Activated gamma-delta T cell (primary cell): ENCODE data around the gene OGG1.

Source experiments
- DNase-seq: peaks from one replicate; lab custom pipeline; 2025; lab: John Stamatoyannopoulos, UW

Gene OGG1

GRCh38 chr3:9786209-9786739 is 36.5 kb downstream of the OGG1 start:
- no peak for DNase-seq

- DNase-seq: no peak
These were observed 37.3 kb downstream of the OGG1 start for GRCh38 chr3:9786825-9787669.

GRCh38 chr3:9787714-9788113 is 38.0 kb downstream of the OGG1 start:
- DNase-seq: no peak

GRCh38 chr3:9791127-9791526 is 41.4 kb downstream of the OGG1 start:
- no peak for DNase-seq

GRCh38 chr3:9791790-9792404 is 42.1 kb downstream of the OGG1 start:
- DNase-seq: no peak

GRCh38 chr3:9792405-9793160 is 42.8 kb downstream of the OGG1 start, which contains the start of the genes ARPC4 and TADA3:
Gene ARPC4 (plus strand): TSS chr3:9793082. CDS start chr3:9793122, 40 bp downstream.
Gene TADA3 (minus strand): TSS chr3:9792473. CDS start chr3:9791466, 1,007 bp downstream.
- DNase-seq: peak; percentile 80

- no peak for DNase-seq
These were observed 43.5 kb downstream of the OGG1 start for GRCh38 chr3:9793161-9793781.

- no peak for DNase-seq
These were observed 44.6 kb downstream of the OGG1 start for GRCh38 chr3:9794400-9794799.

GRCh38 chr3:9795207-9795606 is 45.5 kb downstream of the OGG1 start:
- no peak for DNase-seq

- DNase-seq: no peak
These were observed 47.6 kb downstream of the OGG1 start for GRCh38 chr3:9797196-9797945.

GRCh38 chr3:9800529-9800928 is 50.8 kb downstream of the OGG1 start:
- DNase-seq: no peak

GRCh38 chr3:9803494-9803893 is 53.7 kb downstream of the OGG1 start:
- DNase-seq: no peak

GRCh38 chr3:9804996-9805395 is 55.2 kb downstream of the OGG1 start:
- no peak for DNase-seq

- no peak for DNase-seq
These were observed 56.4 kb downstream of the OGG1 start for GRCh38 chr3:9806137-9806536.
